Endothelial cell of umbilical vein (primary cell): ENCODE measurements around the gene WDR74. TPM values are rescaled to one million over a fixed set of nuclear protein-coding genes. Genes with fewer than 3 reads are reported as not detected.

ENCODE experiments used
- BruUV-seq: library from RNA; stranded (reverse); fragments of 400-500 nt; replicated peaks from 2 replicates; lab custom pipeline; 2021; lab: Mats Ljungman, UMichigan
- CTCF ChIA-PET: fragments of 300-600, 350-600 bp; sonication (Branson Sonifier 250); formaldehyde crosslinking; loops from one replicate; lab custom pipeline; 2021; ENCODE audit warnings: antibody characterized with exemption, inconsistent platforms; lab: Charles Lee
- POLR2A ChIA-PET: fragments of 300-600, 350-600 bp; sonication (Branson Sonifier 250); formaldehyde crosslinking; loops from one replicate; lab custom pipeline; 2021; ENCODE audit warnings: antibody characterized with exemption, inconsistent platforms; lab: Charles Lee
- DNase-seq: peaks from one replicate; pipeline ENCODE4 v3.0.0-alpha.2; 2011; ENCODE audit warnings: low read depth, low spot score
- FAIRE-seq: peaks from 2 replicates; lab custom pipeline; 2011; peaks lifted over from hg19 to GRCh38; lab: Jason Lieb, UNC
- H2AFZ ChIP-seq: 2 replicates; pipeline ENCODE4 v1.6.0; 2012; ENCODE audit warnings: low read depth, low read length, control low read depth, inconsistent platforms
- H3K27ac ChIP-seq: 2 replicates; pipeline ENCODE4 v1.5.1; 2011; ENCODE audit warnings: low read depth, mild to moderate bottlenecking, control low read depth, low read length, moderate library complexity; ENCODE audit not compliant: insufficient read depth
- H3K27me3 ChIP-seq, 2 experiments: 2 replicates each; pipeline versions ENCODE4 v1.6.0 to v1.6.1; 2011; ENCODE audit warnings: low read length in 2 of 2, mixed read lengths in 1 of 2; ENCODE audit not compliant: control insufficient read depth in 2 of 2, insufficient read depth in 2 of 2
- H3K36me3 ChIP-seq, 2 experiments: 2 replicates in 1 of 2; 3 replicates in 1 of 2; pipeline ENCODE4 v1.5.1; 2011; ENCODE audit warnings: low read length in 2 of 2, mild to moderate bottlenecking in 1 of 2, moderate library complexity in 1 of 2; ENCODE audit not compliant: control insufficient read depth in 2 of 2, insufficient read depth in 2 of 2; ENCODE audit errors: extremely low read depth in 1 of 2
- H3K4me1 ChIP-seq: 3 replicates; pipeline ENCODE4 v1.5.1; 2011; ENCODE audit warnings: mild to moderate bottlenecking, low read length; ENCODE audit not compliant: control insufficient read depth, insufficient read depth; ENCODE audit errors: extremely low read depth
- H3K4me2 ChIP-seq: 2 replicates; pipeline ENCODE4 v1.6.1; 2011; ENCODE audit warnings: low read length, control low read depth, mixed read lengths; ENCODE audit not compliant: insufficient read depth
- H3K4me3 ChIP-seq, 3 experiments: fragments of 200-600 bp in 1 of 3; sonication (generic), shearing (Covaris generic) in 1 of 3; replicated peaks in 1 of 3; 2 replicates each; pipeline ENCODE4 v1.5.1; 2011 to 2016; ENCODE audit warnings: control low read depth in 3 of 3, low read length in 3 of 3, mild to moderate bottlenecking in 2 of 3, inconsistent platforms in 1 of 3, low read depth in 1 of 3, moderate library complexity in 1 of 3; ENCODE audit not compliant: insufficient read depth in 1 of 3
- H3K79me2 ChIP-seq: 2 replicates; pipeline ENCODE4 v1.6.0; 2012; ENCODE audit warnings: low read length, inconsistent platforms; ENCODE audit not compliant: control insufficient read depth, insufficient read depth
- H3K9ac ChIP-seq: replicated peaks from 2 replicates; pipeline ENCODE3; 2011; ENCODE audit warnings: low read length, control low read depth; ENCODE audit not compliant: insufficient read depth; ENCODE audit errors: extremely low read depth
- H3K9me1 ChIP-seq: replicated peaks from 3 replicates; pipeline ENCODE4 v1.6.0; 2011; ENCODE audit warnings: mild to moderate bottlenecking, low read length; ENCODE audit not compliant: control insufficient read depth, insufficient read depth; ENCODE audit errors: extremely low read depth
- H3K9me3 ChIP-seq: replicated peaks from 2 replicates; pipeline ENCODE4 v1.5.1; 2012; ENCODE audit warnings: low read length, inconsistent platforms; ENCODE audit not compliant: control insufficient read depth, insufficient read depth
- H4K20me1 ChIP-seq: replicated peaks from 2 replicates; pipeline ENCODE3; 2011; ENCODE audit warnings: mild to moderate bottlenecking, low read length; ENCODE audit not compliant: control insufficient read depth, insufficient read depth; ENCODE audit errors: extremely low read depth
- CTCF ChIP-seq, 2 donors: IDR thresholded peaks; 1 replicate in 1 of 2; 2 replicates in 1 of 2; pipeline ENCODE4 v1.5.1; 2011; ENCODE audit warnings: low read length in 2 of 2, mild to moderate bottlenecking in 2 of 2, moderate library complexity in 2 of 2, control low read depth in 1 of 2, inconsistent platforms in 1 of 2, low read depth in 1 of 2; ENCODE audit not compliant: insufficient read depth in 1 of 2; ENCODE audit errors: extremely low read depth in 1 of 2
- JUN ChIP-seq: IDR thresholded peaks from 2 replicates; pipeline ENCODE4 v1.6.1; 2011; ENCODE audit warnings: borderline replicate concordance, low read depth; ENCODE audit not compliant: insufficient read length, insufficient read depth
- MYC ChIP-seq: IDR thresholded peaks from one replicate; pipeline ENCODE4 v1.6.1; 2011; ENCODE audit warnings: mild to moderate bottlenecking, low read depth, low read length
- POLR2A ChIP-seq: IDR thresholded peaks from 2 replicates; pipeline ENCODE4 v1.6.1; 2012; ENCODE audit warnings: low read depth, mild to moderate bottlenecking, control low read depth, low read length
- POLR2AphosphoS5 ChIP-seq: IDR thresholded peaks from 2 replicates; pipeline ENCODE4 v1.6.1; 2012; ENCODE audit warnings: low read depth, mild to moderate bottlenecking, control low read depth, low read length, moderate library complexity; ENCODE audit not compliant: insufficient read depth
- dilution Hi-C: fragments of 300-500 bp; cut with MboI; formaldehyde crosslinking; loops from one replicate; pipeline ENCODE4 v1.15.0; 2019; ENCODE audit warnings: low sequenced_read_pairs; ENCODE audit not compliant: extremely low pct_ligation_motif_present
- intact Hi-C: fragments of 100-400 bp; cut with micrococcal nuclease; formaldehyde crosslinking; loops from one replicate; pipeline ENCODE4 v1.10.0; 2022
- polyA plus RNA-seq, 4 experiments: library from polyadenylated mRNA; depleted of rRNA in 3 of 4; stranded (reverse) in 3 of 4; unstranded in 1 of 4; fragments of >200 nt; gene quantifications; 2 replicates each; pipeline versions ENCODE4 v1.2.1 to v1.2.3, GENCODE V29; 2011 to 2012; ENCODE audit warnings: missing spikeins in 1 of 4
- total RNA-seq: library from RNA; stranded (reverse); gene quantifications from 2 replicates; pipeline ENCODE4 v1.2.3, GENCODE V29; 2021

WDR74 gene
- total and polyA plus RNA-seq, 2 donors (not counting 3 experiments of a cell fraction or from before 2014, with no cell fraction given): 44.7 to 51.7 TPM

GRCh38 chr11:62854825-62855570 lies 15.6 kb upstream of the WDR74 start:
- Histone ChIP-seq H3K36me3 (peaks cover 12 to 29% of the 10 kb centered on the region in 2 experiments), H3K9ac (peak overlapping the region; percentile 92), H3K9me1 (no peaks in the 10 kb centered on the region), H3K79me2 (peaks cover 52% of the 10 kb centered on the region), H3K4me2 (peak overlapping the region; percentile 91), H2AFZ (no peak overlapping the region), H3K27ac (peak overlapping the region; percentile 32), H3K9me3 (no peaks in the 10 kb centered on the region), H3K4me1 (peaks cover 24% of the 10 kb centered on the region), H3K4me3 (peak overlapping the region; percentile 59 to 94 (median 87)), H4K20me1 (peaks cover 10% of the 10 kb centered on the region), H3K27me3 (no peaks in the 10 kb centered on the region)
- no peak for DNase-seq
- no peak for TF ChIP-seq MYC
- TF ChIP-seq POLR2AphosphoS5: no peak
- TF ChIP-seq JUN: no peak
- CTCF ChIA-PET: interaction anchor here (1.4 to 3.3 kb wide), 4 partner anchors 12 to 460 kb away, joined by 3 to 26 read pairs (median 13); partner anchors contain the start of genes SLC3A2 and TMEM179B
- intact Hi-C loops: loop anchor here (1.0 kb wide), 2 partner anchors 14 to 26 kb away; no protein-coding TSS in a partner anchor
- POLR2A ChIA-PET: interaction anchor here (0.6 to 9.3 kb wide), 15 partner anchors 9 to 388 kb away, joined by 3 to 186 read pairs (median 5); partner anchors contain the start of genes HNRNPUL2, SLC3A2, TAF6L and TEX54
- TSS peak; percentile 53 for BruUV-seq
- FAIRE-seq: peak; percentile 57
- dilution Hi-C loops: no loop called here

GRCh38 chr11:62854013-62854824 lies 14.8 kb upstream of the WDR74 start:
- Histone ChIP-seq H3K9ac (peak overlapping the region; percentile 92), H3K9me3 (no peaks in the 10 kb centered on the region), H3K36me3 (peaks cover 12 to 29% of the 10 kb centered on the region in 2 experiments), H3K4me2 (peak overlapping the region; percentile 91), H3K27me3 (no peaks in the 10 kb centered on the region), H4K20me1 (peaks cover 10% of the 10 kb centered on the region), H3K27ac (peak overlapping the region; percentile 9), H3K9me1 (no peaks in the 10 kb centered on the region), H3K4me3 (peak overlapping the region; percentile 59 to 94 (median 87)), H3K79me2 (peaks cover 52% of the 10 kb centered on the region), H2AFZ (no peak overlapping the region), H3K4me1 (peaks cover 24% of the 10 kb centered on the region)
- CTCF ChIA-PET: interaction anchor here (0.7 to 2.3 kb wide), 4 partner anchors 10 to 68 kb away, joined by 3 to 9 read pairs (median 4); partner anchors contain the start of gene TMEM179B
- intact Hi-C loops (no loop called here), dilution Hi-C loops (no loop called here)
- POLR2A ChIA-PET: interaction anchor here (0.6 to 9.3 kb wide), 6 partner anchors 14 to 158 kb away, joined by 3 to 186 read pairs (median 3); partner anchors contain the start of genes SLC3A2, STX5, WDR74 and ZBTB3
- no TSS peak for BruUV-seq
- no peak for TF ChIP-seq CTCF (IDR thresholded peaks at IDR 0.05; ENCODE audit: extremely low read depth in 1 of 2, insufficient read depth in 1 of 2, low read depth in 1 of 2, low read length in 2 of 2)
- TF ChIP-seq POLR2AphosphoS5: peak; percentile 42
- peak; percentile 81 for TF ChIP-seq POLR2A
- DNase-seq (no peak), FAIRE-seq (no peak)
